NT2/D1 (cell line): ENCODE data around the gene KCNA2.

Experiments used
- YY1 ChIP-seq: IDR thresholded peaks from 2 replicates; pipeline ENCODE4 v1.6.1; 2011; ENCODE audit not compliant: insufficient read length, insufficient read depth
- ZNF274 ChIP-seq: IDR thresholded peaks from 2 replicates; pipeline ENCODE4 v1.6.1; 2011; ENCODE audit warnings: mild to moderate bottlenecking, low read depth, low read length

DNA sequence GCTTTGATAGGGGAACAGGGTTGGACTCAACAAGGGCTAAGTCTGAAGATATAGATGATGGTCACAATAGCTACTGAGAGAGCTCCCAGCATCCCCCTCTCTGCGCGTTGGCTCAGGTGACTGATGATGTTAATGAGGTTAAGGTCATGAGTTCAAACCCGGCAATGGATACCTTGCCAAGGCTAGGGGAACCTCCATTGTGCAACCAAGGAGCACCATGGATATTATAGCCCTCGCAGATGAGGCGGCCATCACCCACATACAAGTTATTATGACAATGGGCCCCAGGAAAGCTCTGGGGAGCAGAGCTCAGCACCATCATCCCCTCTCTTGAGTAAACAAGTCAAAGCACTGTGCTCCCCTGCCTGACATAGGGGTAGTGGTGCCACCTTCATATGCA lies 8.2 kb downstream of the KCNA2 start:
- TF ChIP-seq YY1 (no peak), ZNF274 (no peak)
